NCI-H2029 (cell line): ENCODE data around the gene CADM2.
A peak's percentile ranks its signal among the peaks of the same experiment; 100 is the strongest.
"Not testable (repeated sequence)": the region's sequence is repeated elsewhere in the genome, so short reads cannot be mapped to it uniquely, and the experiment has no call there.

Source experiments
- DNase-seq: peaks from one replicate; lab custom pipeline; 2025; lab: John Stamatoyannopoulos, UW

Gene CADM2

GRCh38 chr3:84958495-84959469 is at the start of gene CADM2:
TSS of gene CADM2 (plus strand) at chr3:84958989.
- DNase-seq: peak; percentile 96

- not testable (repeated sequence) for DNase-seq
Measured at GRCh38 chr3:84918592-84918991, 40.2 kb upstream of the CADM2 start.

- no peak for DNase-seq
Measured at GRCh38 chr3:84922682-84923081, 36.1 kb upstream of the CADM2 start.

GRCh38 chr3:84925571-84925970 is 33.2 kb upstream of the CADM2 start:
- no peak for DNase-seq

- no peak for DNase-seq
Measured at GRCh38 chr3:84943379-84943778, 15.4 kb upstream of the CADM2 start.

GRCh38 chr3:84946240-84946639 is 12.5 kb upstream of the CADM2 start:
- DNase-seq: no peak

- DNase-seq: no peak
Measured at GRCh38 chr3:84959470-84960271, 882 bp downstream of the CADM2 start.

- DNase-seq: no peak
Measured at GRCh38 chr3:84960581-84960980, 1.8 kb downstream of the CADM2 start.

GRCh38 chr3:84961011-84961410 is 2.2 kb downstream of the CADM2 start:
- DNase-seq: no peak

- DNase-seq: no peak
Measured at GRCh38 chr3:84961521-84962255, 2.9 kb downstream of the CADM2 start.

GRCh38 chr3:84962415-84962814 is 3.6 kb downstream of the CADM2 start:
- no peak for DNase-seq

- no peak for DNase-seq
Measured at GRCh38 chr3:84963137-84963536, 4.3 kb downstream of the CADM2 start.

GRCh38 chr3:84965141-84965540 is 6.4 kb downstream of the CADM2 start:
- peak; percentile 58 for DNase-seq

- DNase-seq: no peak
Measured at GRCh38 chr3:84967767-84968581, 9.2 kb downstream of the CADM2 start.

GRCh38 chr3:84968701-84969235 is 10.0 kb downstream of the CADM2 start:
- no peak for DNase-seq

- DNase-seq: no peak
Measured at GRCh38 chr3:84974347-84974746, 15.6 kb downstream of the CADM2 start.

- no peak for DNase-seq
Measured at GRCh38 chr3:84977021-84977420, 18.2 kb downstream of the CADM2 start.

GRCh38 chr3:84978843-84979242 is 20.1 kb downstream of the CADM2 start:
- DNase-seq: no peak

GRCh38 chr3:84980011-84980410 is 21.2 kb downstream of the CADM2 start:
- DNase-seq: no peak

- DNase-seq: no peak
Measured at GRCh38 chr3:84980456-84980855, 21.7 kb downstream of the CADM2 start.

GRCh38 chr3:84983490-84983889 is 24.7 kb downstream of the CADM2 start:
- DNase-seq: no peak
